DND-41 (cell line): ENCODE data around the gene CARD9.

ENCODE experiments used
- ATAC-seq: fragments of 200-7000 bp; cut with Tn5 transposase; 3 replicates; pipeline ENCODE4 v1.9.1; 2021; ENCODE audit warnings: low read depth; ENCODE audit not compliant: insufficient read depth
- DNase-seq: peaks from one replicate; pipeline ENCODE4 v3.0.0-alpha.2; 2020
- H2AFZ ChIP-seq: 2 replicates; pipeline ENCODE4 v1.6.0; 2012; ENCODE audit warnings: low read depth, low read length
- H3K27ac ChIP-seq: 2 replicates; pipeline ENCODE4 v1.5.1; 2012; ENCODE audit warnings: low read length, inconsistent platforms
- H3K27me3 ChIP-seq: fragments of 200-600 bp; sonication (generic); 2 replicates; pipeline ENCODE4 v1.6.0; 2012; ENCODE audit warnings: low read length, mild to moderate bottlenecking, inconsistent platforms; ENCODE audit not compliant: insufficient read depth, poor library complexity
- H3K36me3 ChIP-seq: 2 replicates; pipeline ENCODE4 v1.5.1; 2012; ENCODE audit warnings: low read length, inconsistent platforms; ENCODE audit not compliant: insufficient read depth
- H3K4me1 ChIP-seq: 2 replicates; pipeline ENCODE4 v1.5.1; 2012; ENCODE audit warnings: mild to moderate bottlenecking, low read length; ENCODE audit not compliant: insufficient read depth
- H3K4me2 ChIP-seq: 2 replicates; pipeline ENCODE4 v1.6.0; 2012; ENCODE audit warnings: mild to moderate bottlenecking, moderate library complexity, low read length, inconsistent platforms; ENCODE audit not compliant: insufficient read depth
- H3K4me3 ChIP-seq, 2 experiments: fragments of 200-600 bp in 1 of 2; shearing (Covaris generic) in 1 of 2; 2 replicates each; pipeline ENCODE4 v1.5.1; 2012 to 2016; ENCODE audit warnings: inconsistent platforms in 2 of 2, low read length in 2 of 2, mild to moderate bottlenecking in 2 of 2, low read depth in 1 of 2, moderate library complexity in 1 of 2
- H3K79me2 ChIP-seq: 2 replicates; pipeline ENCODE4 v1.6.0; 2012; ENCODE audit warnings: low read length, inconsistent platforms; ENCODE audit not compliant: insufficient read depth
- H3K9ac ChIP-seq: 2 replicates; pipeline ENCODE4 v1.6.0; 2012; ENCODE audit warnings: low read depth, mild to moderate bottlenecking, inconsistent platforms, low read length, moderate library complexity
- H3K9me3 ChIP-seq: 2 replicates; pipeline ENCODE4 v1.5.1; 2012; ENCODE audit warnings: low read length, moderate library complexity, mild to moderate bottlenecking, inconsistent platforms; ENCODE audit not compliant: insufficient read depth, severe bottlenecking
- H4K20me1 ChIP-seq: 2 replicates; pipeline ENCODE4 v1.6.0; 2012; ENCODE audit warnings: low read length; ENCODE audit not compliant: insufficient read depth
- EZH2 ChIP-seq: IDR thresholded peaks from 3 replicates; pipeline ENCODE4 v1.6.1; 2012; ENCODE audit warnings: borderline replicate concordance, low read depth, mild to moderate bottlenecking, moderate library complexity, low read length, inconsistent platforms; ENCODE audit not compliant: severe bottlenecking
- TF ChIP-seq, protein P1 (sequence below): IDR thresholded peaks from 2 replicates; pipeline ENCODE4 v1.5.1; 2012; ENCODE audit warnings: borderline replicate concordance, low read length, moderate library complexity, mild to moderate bottlenecking; ENCODE audit not compliant: poor library complexity, severe bottlenecking; ENCODE audit errors: extremely low read depth

The CARD9 gene

DNA sequence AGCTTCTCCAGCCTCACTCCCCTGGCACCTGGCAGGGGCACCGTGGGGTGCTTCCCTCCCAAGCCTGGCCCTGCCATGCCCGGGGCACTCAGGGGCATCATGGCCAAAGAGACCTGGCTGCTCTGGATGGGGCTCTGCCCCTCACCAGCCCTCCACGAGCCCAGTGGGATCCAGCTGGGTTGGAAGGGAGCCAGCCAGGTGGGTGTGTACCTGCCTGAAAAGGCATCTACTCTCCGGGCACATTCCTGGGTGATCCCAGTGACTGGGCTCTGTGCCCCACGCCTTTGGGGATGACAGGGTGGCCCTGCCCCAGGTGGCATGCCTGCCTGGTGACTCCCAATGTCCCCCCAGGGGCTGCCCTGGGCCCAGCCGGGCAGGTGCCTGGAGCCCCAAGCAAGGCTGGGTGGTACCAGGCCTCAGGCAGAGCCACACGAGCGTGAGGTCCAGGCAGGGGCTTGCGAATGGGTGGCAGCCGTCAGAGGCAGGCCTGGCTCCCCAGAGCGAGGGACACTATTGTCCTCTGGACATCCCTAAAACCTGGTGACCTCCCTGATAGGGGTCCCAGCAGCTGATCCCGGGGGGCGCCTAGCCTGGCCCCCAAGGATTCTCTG lies 45.4 kb downstream of the CARD9 start:
- Histone ChIP-seq H3K9me3 (no peaks in the 10 kb centered on the region), H3K9ac (peak overlapping the region; percentile 62), H3K36me3 (no peaks in the 10 kb centered on the region), H3K4me1 (peaks cover 21% of the 10 kb centered on the region), H4K20me1 (peaks cover 19% of the 10 kb centered on the region; the same call in 1 of the 2 replicates), H3K79me2 (no peaks in the 10 kb centered on the region), H2AFZ (no peak overlapping the region; the same call in 1 of the 2 replicates), H3K27me3 (peaks cover 20% of the 10 kb centered on the region), H3K4me2 (peak overlapping the region; percentile 77), H3K4me3 (peak overlapping the region; percentile 10 to 60; a peak in 3 of 4 replicates), H3K27ac (peak overlapping the region; percentile 15; the same call in 1 of the 2 replicates)
- DNase-seq (no peak), ATAC-seq (peak; percentile 12; the same call in 1 of the 3 replicates)
- no peak for TF ChIP-seq EZH2
- TF ChIP-seq, protein P1, sequence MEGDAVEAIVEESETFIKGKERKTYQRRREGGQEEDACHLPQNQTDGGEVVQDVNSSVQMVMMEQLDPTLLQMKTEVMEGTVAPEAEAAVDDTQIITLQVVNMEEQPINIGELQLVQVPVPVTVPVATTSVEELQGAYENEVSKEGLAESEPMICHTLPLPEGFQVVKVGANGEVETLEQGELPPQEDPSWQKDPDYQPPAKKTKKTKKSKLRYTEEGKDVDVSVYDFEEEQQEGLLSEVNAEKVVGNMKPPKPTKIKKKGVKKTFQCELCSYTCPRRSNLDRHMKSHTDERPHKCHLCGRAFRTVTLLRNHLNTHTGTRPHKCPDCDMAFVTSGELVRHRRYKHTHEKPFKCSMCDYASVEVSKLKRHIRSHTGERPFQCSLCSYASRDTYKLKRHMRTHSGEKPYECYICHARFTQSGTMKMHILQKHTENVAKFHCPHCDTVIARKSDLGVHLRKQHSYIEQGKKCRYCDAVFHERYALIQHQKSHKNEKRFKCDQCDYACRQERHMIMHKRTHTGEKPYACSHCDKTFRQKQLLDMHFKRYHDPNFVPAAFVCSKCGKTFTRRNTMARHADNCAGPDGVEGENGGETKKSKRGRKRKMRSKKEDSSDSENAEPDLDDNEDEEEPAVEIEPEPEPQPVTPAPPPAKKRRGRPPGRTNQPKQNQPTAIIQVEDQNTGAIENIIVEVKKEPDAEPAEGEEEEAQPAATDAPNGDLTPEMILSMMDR, result no peak

DNA sequence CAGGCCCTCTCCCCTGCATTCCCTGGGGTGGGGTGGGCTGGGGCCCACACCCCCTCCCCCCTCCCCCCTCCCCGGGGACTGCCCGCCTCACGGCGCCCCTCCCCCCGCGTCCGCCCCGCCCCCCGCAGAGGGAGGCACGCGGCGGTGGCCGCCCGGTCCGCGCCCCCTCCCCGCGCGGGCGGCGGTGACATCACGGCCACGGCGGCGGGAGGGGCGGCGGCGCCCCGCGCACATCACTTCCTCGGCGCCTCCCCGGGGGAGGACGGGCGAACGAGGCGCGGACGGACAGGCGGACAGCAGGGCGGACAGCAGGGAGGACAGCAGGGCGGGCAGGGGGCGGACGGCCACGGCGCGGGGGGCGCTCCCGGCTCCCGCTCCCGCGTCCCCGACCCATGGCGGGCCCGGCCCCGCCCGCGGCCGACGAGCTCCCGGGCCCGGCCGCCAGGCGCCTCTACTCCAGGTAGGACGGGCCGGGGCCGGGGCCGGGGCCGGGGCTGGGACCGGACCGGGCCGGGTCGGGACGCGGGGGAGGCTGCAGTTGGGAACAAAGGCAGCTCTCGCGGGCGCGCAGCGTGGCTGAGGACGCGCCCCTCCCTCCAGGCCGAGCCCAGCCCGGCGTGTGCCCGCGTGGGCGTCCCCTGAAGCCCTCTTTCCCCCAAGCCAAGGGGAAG lies 46.0 kb downstream of the CARD9 start, which contains the start of gene GPSM1:
Gene GPSM1 (plus strand): TSS at position 236 of the 671 bp plus-strand sequence. CDS start 157 bp downstream, at position 393.
- Histone ChIP-seq H3K27ac (peak within 1 kb of the TSS; percentile 15; the same call in 1 of the 2 replicates), H3K9ac (peak within 1 kb of the TSS; percentile 62), H3K27me3 (peaks cover 26% of the 10 kb centered on the region), H2AFZ (peak within 1 kb of the TSS; percentile 64), H3K4me1 (peaks cover 21% of the 10 kb centered on the region), H3K4me3 (peak within 1 kb of the TSS; percentile 10 to 60; a peak in 3 of 4 replicates), H3K36me3 (no peaks in the 10 kb centered on the region), H3K79me2 (no peaks in the 10 kb centered on the region), H3K9me3 (no peaks in the 10 kb centered on the region), H4K20me1 (peaks cover 23% of the 10 kb centered on the region; the same call in 1 of the 2 replicates), H3K4me2 (peak within 1 kb of the TSS; percentile 77)
- TF ChIP-seq, protein P1, result no peak
- TF ChIP-seq EZH2, result no peak
- peak; percentile 28 for DNase-seq
- peak; percentile 50 for ATAC-seq

DNA sequence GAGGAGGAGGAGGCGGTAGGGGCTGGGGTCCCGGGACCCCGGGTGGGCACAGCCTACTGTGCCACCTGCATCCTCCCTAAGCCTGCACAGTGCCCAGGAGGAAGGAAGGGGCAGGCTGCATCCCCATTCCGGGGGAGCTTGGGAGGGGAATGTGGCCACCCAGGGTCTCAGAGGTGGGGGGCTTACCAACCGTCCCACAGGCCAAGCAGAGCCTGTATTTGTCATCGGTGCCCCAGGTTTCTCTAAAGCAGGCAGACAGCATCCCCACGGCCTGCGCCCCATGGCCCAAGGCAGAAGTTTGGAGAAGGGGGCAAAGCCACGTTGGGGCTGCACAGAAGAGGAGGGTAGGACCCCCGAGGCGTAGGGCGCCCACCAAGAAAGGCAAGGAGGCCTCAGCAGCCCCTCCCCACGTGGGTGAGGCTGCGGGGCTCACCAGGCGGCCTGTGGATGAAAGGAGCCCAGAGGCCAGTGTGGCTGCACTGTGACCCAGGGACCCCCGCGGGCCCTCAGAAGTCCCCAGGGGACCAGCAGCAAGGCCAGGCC lies 46.6 kb downstream of the CARD9 start:
- no peak overlapping the region for H2AFZ ChIP-seq

More for the DNA sequence above, 46.6 kb downstream of the CARD9 start:
- Histone ChIP-seq H3K36me3 (no peaks in the 10 kb centered on the region), H3K9me3 (no peaks in the 10 kb centered on the region), H3K4me3 (peak overlapping the region in 1 of 2 experiments; percentile 60; a peak in 2 of 4 replicates), H3K79me2 (no peaks in the 10 kb centered on the region), H3K4me1 (peaks cover 21% of the 10 kb centered on the region), H3K27me3 (peaks cover 32% of the 10 kb centered on the region), H3K27ac (no peak overlapping the region), H3K9ac (peak overlapping the region; percentile 62; the same call in 1 of the 2 replicates), H4K20me1 (peaks cover 27% of the 10 kb centered on the region; the same call in 1 of the 2 replicates), H3K4me2 (peak overlapping the region; percentile 77)
- no peak for TF ChIP-seq EZH2
- TF ChIP-seq, protein P1, result no peak
- DNase-seq (no peak), ATAC-seq (no peak)
